ENCODE measurements around the gene NPAS2.

DNA sequence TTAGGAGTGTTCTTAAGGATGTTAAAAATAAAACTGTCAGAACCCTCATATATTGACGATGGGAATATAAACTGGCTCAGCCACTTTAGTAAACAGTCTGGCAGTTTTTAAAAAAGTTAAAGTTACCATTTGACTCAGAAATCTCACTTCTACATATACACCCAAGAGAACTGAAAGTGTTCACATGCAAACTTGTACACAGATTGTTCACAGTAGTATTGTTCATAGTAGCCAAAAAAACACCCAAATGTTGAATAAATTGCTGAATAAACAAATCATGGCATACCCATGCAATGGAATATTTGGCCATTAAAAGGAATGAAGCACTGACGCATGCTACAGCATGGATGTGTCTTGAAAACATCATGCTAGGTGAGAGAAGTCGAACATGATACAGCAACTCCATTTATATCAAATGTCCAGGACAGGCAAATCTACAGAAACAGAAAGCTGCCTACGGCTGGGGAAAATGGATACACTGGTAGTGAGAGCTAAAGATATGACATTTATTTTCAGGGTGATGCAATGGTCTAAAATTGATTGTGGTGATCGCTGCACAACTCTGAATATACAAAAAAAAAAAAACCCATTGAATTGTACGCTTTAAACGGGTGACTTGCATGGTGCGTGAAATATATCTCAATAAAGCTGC is 192.2 kb downstream of the NPAS2 start:
- TF ChIP-seq, protein P1, sequence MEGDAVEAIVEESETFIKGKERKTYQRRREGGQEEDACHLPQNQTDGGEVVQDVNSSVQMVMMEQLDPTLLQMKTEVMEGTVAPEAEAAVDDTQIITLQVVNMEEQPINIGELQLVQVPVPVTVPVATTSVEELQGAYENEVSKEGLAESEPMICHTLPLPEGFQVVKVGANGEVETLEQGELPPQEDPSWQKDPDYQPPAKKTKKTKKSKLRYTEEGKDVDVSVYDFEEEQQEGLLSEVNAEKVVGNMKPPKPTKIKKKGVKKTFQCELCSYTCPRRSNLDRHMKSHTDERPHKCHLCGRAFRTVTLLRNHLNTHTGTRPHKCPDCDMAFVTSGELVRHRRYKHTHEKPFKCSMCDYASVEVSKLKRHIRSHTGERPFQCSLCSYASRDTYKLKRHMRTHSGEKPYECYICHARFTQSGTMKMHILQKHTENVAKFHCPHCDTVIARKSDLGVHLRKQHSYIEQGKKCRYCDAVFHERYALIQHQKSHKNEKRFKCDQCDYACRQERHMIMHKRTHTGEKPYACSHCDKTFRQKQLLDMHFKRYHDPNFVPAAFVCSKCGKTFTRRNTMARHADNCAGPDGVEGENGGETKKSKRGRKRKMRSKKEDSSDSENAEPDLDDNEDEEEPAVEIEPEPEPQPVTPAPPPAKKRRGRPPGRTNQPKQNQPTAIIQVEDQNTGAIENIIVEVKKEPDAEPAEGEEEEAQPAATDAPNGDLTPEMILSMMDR (conservative IDR thresholded peaks at IDR 0.05 in 1 of 2, IDR thresholded peaks at IDR 0.05 in 1 of 2; ENCODE audit: low read depth in 1 of 2, low read length in 2 of 2): no peak
- no peak for TF ChIP-seq EZH2 (IDR thresholded peaks at IDR 0.05; ENCODE audit: low read length, missing control alignments)
